GM23338 (cell line): Measurements from ENCODE around the gene AKAP13.

Experiments used
- CREB1 ChIP-seq: fragments of 250-450 bp; sonication (Bioruptor Pico); IDR thresholded peaks from 2 replicates; pipeline ENCODE4 v1.5.0; 2020; ENCODE audit warnings: low read depth, mild to moderate bottlenecking, moderate library complexity
- CTCF ChIP-seq, 2 experiments: fragments of 200-600 bp in 1 of 2; sonication (generic) in 1 of 2; conservative IDR thresholded peaks; 2 replicates each; pipeline versions ENCODE4 v1.5.1 to v1.6.1; 2016 to 2017; ENCODE audit warnings: antibody characterized with exemption in 2 of 2, low read depth in 2 of 2, mild to moderate bottlenecking in 2 of 2, moderate library complexity in 1 of 2
- EZH2 ChIP-seq: fragments of 200-600 bp; sonication (generic); IDR thresholded peaks from one replicate; pipeline ENCODE4 v1.8.0; 2017; ENCODE audit warnings: antibody characterized with exemption, mild to moderate bottlenecking, low read depth; ENCODE audit not compliant: unreplicated experiment
- EZH2phosphoT487 ChIP-seq: fragments of 200-600 bp; sonication (generic); IDR thresholded peaks from one replicate; pipeline ENCODE4 v1.8.1; 2018; ENCODE audit warnings: antibody characterized with exemption; ENCODE audit not compliant: unreplicated experiment
- JUNB ChIP-seq: IDR thresholded peaks from one replicate; pipeline ENCODE4 v1.6.1; 2016; ENCODE audit warnings: antibody characterized with exemption; ENCODE audit not compliant: unreplicated experiment
- POLR2AphosphoS5 ChIP-seq: IDR thresholded peaks from 2 replicates; pipeline ENCODE4 v1.6.1; 2016; ENCODE audit warnings: antibody characterized with exemption, low read depth
- REST ChIP-seq: IDR thresholded peaks from one replicate; pipeline ENCODE4 v1.6.1; 2018; ENCODE audit warnings: antibody characterized with exemption; ENCODE audit not compliant: unreplicated experiment
- STAT1 ChIP-seq: IDR thresholded peaks from one replicate; pipeline ENCODE4 v1.6.1; 2016; ENCODE audit warnings: antibody characterized with exemption; ENCODE audit not compliant: unreplicated experiment
- ZNF114 ChIP-seq: fragments of 250-450 bp; sonication (Bioruptor Pico); IDR thresholded peaks from 2 replicates; pipeline ENCODE4 v1.5.0; 2020; ENCODE audit warnings: mild to moderate bottlenecking, moderate library complexity
- ZNF331 ChIP-seq: fragments of 250-450 bp; sonication (Bioruptor Pico); IDR thresholded peaks from 2 replicates; pipeline ENCODE4 v1.5.0; 2020; ENCODE audit warnings: low read depth, mild to moderate bottlenecking, moderate library complexity
- TF ChIP-seq, protein P1 (sequence below): IDR thresholded peaks from 2 replicates; pipeline ENCODE4 v1.6.1; 2016; ENCODE audit warnings: antibody characterized with exemption

DNA sequence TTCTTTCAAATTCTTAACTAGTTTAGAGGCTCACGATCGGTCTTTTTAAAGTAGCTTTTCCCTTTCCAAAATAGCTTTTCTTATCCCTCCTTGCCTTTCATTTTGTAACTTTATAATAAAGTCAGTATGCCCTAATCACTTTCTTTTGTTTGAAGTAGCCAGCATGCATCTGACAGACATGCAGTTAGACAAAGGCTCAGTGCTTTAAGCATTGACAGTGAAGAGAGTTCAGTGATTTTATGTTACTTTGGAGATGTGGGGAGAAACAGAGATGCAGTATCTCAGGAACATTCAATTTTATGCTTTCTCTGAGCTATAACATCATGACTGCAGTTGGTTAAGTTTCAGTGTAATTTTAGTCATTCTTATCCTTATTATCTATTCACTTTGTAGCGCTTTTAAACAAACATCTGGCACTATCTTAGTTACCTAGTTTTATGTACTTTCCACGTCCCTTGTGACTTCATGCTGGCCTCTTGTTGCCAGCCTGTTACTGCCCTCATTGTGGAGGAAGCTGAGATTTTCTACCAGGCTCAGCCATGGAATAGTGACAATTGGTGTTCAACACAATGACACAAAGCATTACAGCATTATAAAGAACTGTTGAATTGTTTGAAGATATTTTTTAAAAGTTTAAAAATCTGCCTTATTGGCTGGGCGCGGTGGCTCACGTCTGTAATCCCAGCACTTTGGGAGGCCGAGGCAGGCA lies 90.3 kb downstream of the AKAP13 start:
- TF ChIP-seq CTCF (conservative IDR thresholded peaks at IDR 0.05; ENCODE audit: low read depth in 2 of 2) (no peak), POLR2AphosphoS5 (no peak), JUNB (no peak), REST (no peak), EZH2 (no peak), EZH2phosphoT487 (no peak), CREB1 (CRISPR knock-in tag) (no peak), STAT1 (no peak), ZNF114 (no peak), ZNF331 (no peak)
- TF ChIP-seq, protein P1, sequence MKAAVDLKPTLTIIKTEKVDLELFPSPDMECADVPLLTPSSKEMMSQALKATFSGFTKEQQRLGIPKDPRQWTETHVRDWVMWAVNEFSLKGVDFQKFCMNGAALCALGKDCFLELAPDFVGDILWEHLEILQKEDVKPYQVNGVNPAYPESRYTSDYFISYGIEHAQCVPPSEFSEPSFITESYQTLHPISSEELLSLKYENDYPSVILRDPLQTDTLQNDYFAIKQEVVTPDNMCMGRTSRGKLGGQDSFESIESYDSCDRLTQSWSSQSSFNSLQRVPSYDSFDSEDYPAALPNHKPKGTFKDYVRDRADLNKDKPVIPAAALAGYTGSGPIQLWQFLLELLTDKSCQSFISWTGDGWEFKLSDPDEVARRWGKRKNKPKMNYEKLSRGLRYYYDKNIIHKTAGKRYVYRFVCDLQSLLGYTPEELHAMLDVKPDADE = no peak
